ENCODE measurements around the gene PTGES3L. TPM values are rescaled to one million over a fixed set of nuclear protein-coding genes. Genes with fewer than 3 reads are reported as not detected.
"Not testable (repeated sequence)": the region's sequence is repeated elsewhere in the genome, so short reads cannot be mapped to it uniquely, and the experiment has no call there.

Gene PTGES3L
- total RNA-seq, 2 donors from 2014 or later = 3.4 to 3.9 TPM

DNA sequence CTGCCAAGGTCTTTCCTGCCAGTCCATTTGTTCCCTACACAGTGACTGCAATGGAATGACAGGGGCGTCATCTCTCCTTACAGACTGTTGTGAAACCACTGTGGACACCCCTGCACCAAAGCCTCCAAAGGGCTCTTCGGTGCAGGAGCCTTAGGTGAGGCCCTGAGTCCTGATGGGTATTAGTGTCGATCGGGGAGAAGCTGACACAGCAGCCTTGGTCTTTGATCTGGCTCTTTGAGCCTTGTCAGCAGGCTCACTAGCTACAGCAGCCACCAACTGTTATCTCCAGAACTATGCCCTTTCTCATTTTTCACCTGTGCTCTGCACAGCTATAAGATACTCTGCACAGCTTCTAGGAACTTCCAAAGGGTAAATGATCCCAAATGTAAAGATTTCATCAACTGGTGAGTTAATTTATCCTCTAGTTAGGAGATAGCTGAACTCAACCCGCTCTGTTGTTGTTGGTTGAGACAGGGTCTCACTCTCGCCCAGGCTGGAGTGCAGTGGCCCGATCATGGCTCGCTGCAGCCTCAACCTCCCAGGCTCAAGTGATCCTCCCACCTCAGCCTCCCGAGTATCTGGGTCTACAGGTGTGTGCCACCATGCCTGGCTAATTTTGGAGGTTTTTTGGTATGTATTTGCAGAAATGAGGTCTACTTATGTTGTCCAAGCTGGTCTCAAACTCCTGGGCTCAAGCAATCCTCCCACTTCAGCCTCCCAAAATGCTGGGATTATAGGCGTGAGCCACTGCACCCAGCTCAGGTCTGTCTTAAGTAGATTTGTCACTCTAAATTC is 59.6 kb downstream of the PTGES3L start:
- H3K4me3 ChIP-seq = no peak overlapping the region
- no peak for DNase-seq (ENCODE audit: low spot score)
- H3K27ac ChIP-seq = no peak overlapping the region
- WGBS = 77% methylated on average over 10 of the region's 10 CpGs
- no peaks in the 10 kb centered on the region for H3K27me3 ChIP-seq (replicated peaks; ENCODE audit: insufficient read depth)
- H3K36me3 ChIP-seq = no peaks in the 10 kb centered on the region
- no peak for TF ChIP-seq POLR2A (IDR thresholded peaks at IDR 0.05)
- no peak for TF ChIP-seq POLR2AphosphoS5 (IDR thresholded peaks at IDR 0.05)
- no peak for TF ChIP-seq CTCF (IDR thresholded peaks at IDR 0.05)
- H3K4me1 ChIP-seq (replicated peaks) = peaks cover 3% of the 10 kb centered on the region
- intact Hi-C loops (cut with DNase I) = no loop called here
- no peaks in the 10 kb centered on the region for H3K9me3 ChIP-seq

GRCh38 chr17:42919522-42920077 is 60.3 kb downstream of the PTGES3L start:
- DNase-seq (ENCODE audit: low spot score); intact Hi-C loops (cut with DNase I); H3K27me3 ChIP-seq (replicated peaks; ENCODE audit: insufficient read depth): not testable (repeated sequence)

DNA sequence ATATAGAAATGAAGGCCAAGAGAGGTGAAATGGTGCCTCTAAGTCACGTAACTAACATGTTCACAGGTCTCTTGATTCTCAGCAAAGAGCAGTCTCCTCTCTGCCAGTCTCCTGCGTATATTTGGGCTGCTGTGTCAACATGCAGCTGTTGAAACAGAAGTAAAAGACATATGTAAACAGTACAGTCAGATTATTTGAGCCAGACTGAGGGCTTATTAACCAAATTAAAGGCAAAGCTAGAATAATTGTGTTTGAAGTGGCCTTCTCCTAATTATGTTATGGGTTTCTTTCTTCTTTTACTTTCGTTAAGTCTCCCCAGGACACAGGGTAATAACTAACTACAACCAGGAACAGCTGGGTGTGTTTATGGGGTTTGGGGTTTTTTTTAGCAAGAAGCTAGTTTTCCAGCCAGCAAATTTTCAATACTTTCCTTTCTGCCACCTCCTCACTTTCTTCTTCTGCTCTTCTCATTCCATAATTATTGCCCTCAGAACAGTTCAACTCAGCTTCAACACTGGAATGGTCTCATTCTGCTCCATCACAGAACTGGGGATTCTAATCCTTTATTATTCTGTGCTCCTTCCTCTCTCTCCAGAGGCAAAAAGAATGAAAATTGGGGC is 60.9 kb downstream of the PTGES3L start:
- no peaks in the 10 kb centered on the region for H3K9me3 ChIP-seq
- H3K27me3 ChIP-seq (replicated peaks; ENCODE audit: insufficient read depth) = no peaks in the 10 kb centered on the region
- peak overlapping the region; percentile 54 to 67 for H3K27ac ChIP-seq
- no peak for TF ChIP-seq POLR2A (IDR thresholded peaks at IDR 0.05)
- TF ChIP-seq POLR2AphosphoS5 (IDR thresholded peaks at IDR 0.05) = peak; percentile 56
- WGBS = 16% methylated on average over 3 of the region's 3 CpGs
- peak; percentile 19 for DNase-seq (ENCODE audit: low spot score)
- H3K4me1 ChIP-seq (replicated peaks) = peaks cover 3% of the 10 kb centered on the region
- intact Hi-C loops (cut with DNase I) = no loop called here
- no peaks in the 10 kb centered on the region for H3K36me3 ChIP-seq
- H3K4me3 ChIP-seq = no peak overlapping the region

More at GRCh38 chr17:42919522-42920077, 60.3 kb downstream of the PTGES3L start:
- not testable (repeated sequence) for H3K4me1 ChIP-seq (replicated peaks); H3K9me3 ChIP-seq; H3K4me3 ChIP-seq; H3K36me3 ChIP-seq
- 78% methylated on average over 10 of the region's 10 CpGs for WGBS
- peak overlapping the region; percentile 54 to 67 for H3K27ac ChIP-seq

Small RNAs within 50 kb of the gene (small RNA-seq; reads per million reads assigned to genes)
- gene AARSD1 = 0 reads per million in 2 donors
- gene RF00561 = 0 reads per million in 2 donors

Other genes with a start within 250 kb of the PTGES3L start
- 10 to 100 TPM; 28.5 to 61.2 TPM for gene EZH1, start 235.0 kb downstream of the PTGES3L start, total RNA-seq
- 10 to 100 TPM; 16.3 TPM for gene RAMP2, start 218.9 kb downstream of the PTGES3L start, total RNA-seq
- gene VPS25, start 206.6 kb downstream of the PTGES3L start, total RNA-seq = 10 to 100 TPM; 57.4 to 91.8 TPM
- 10 to 100 TPM; 24.7 to 28.9 TPM for gene WNK4, start 199.5 kb downstream of the PTGES3L start, total RNA-seq
- 100 to 1,000 TPM in 1 of 2 donors, 10 to 100 TPM in 1; 70.4 to 167 TPM for gene COA3, start 181.4 kb downstream of the PTGES3L start, total RNA-seq
- 1 to 10 TPM; 1.4 to 7.7 TPM for gene CNTD1, start 181.2 kb downstream of the PTGES3L start, total RNA-seq
- gene BECN1, start 155.8 kb downstream of the PTGES3L start, total RNA-seq = 100 to 1,000 TPM in 1 of 2 donors, 10 to 100 TPM in 1; 93.9 to 139 TPM
- gene PSME3, start 146.7 kb downstream of the PTGES3L start, total RNA-seq = 10 to 100 TPM; 68.5 to 71.1 TPM
- 1 to 10 TPM in 1 of 2 donors, under 1 TPM in 1; 0.27 to 4.9 TPM for gene AOC2, start 135.5 kb downstream of the PTGES3L start, total RNA-seq
- 10 to 100 TPM; 20.7 to 57.7 TPM for gene AOC3, start 128.9 kb downstream of the PTGES3L start, total RNA-seq
- gene G6PC1, start 79.3 kb downstream of the PTGES3L start, total RNA-seq = not detected
- gene AARSD1, start 15.6 kb downstream of the PTGES3L start, total RNA-seq = 10 to 100 TPM; 34.2 to 48.4 TPM
- gene RUNDC1, start 485 bp upstream of the PTGES3L start, total RNA-seq = 10 to 100 TPM; 26.7 to 28.5 TPM
- gene RPL27, start 18.3 kb upstream of the PTGES3L start, total RNA-seq = 1,000 to 10,000 TPM in 1 of 2 donors, 100 to 1,000 TPM in 1; 571 to 1,082 TPM
- 10 to 100 TPM; 35.6 to 40.1 TPM for gene IFI35, start 26.7 kb upstream of the PTGES3L start, total RNA-seq
- gene VAT1, start 42.3 kb upstream of the PTGES3L start, total RNA-seq = 100 to 1,000 TPM in 1 of 2 donors, 10 to 100 TPM in 1; 89.1 to 255 TPM
- 1 to 10 TPM; 1.6 to 4.3 TPM for gene RND2, start 45.2 kb upstream of the PTGES3L start, total RNA-seq
- gene BRCA1, start 145.3 kb upstream of the PTGES3L start, total RNA-seq = 10 to 100 TPM in 1 of 2 donors, 1 to 10 TPM in 1; 9.1 to 12.8 TPM
- gene NBR1, start 191.1 kb upstream of the PTGES3L start, total RNA-seq = 100 to 1,000 TPM; 120 to 156 TPM
- 1 to 10 TPM; 2.6 to 8.0 TPM for gene TMEM106A, start 231.8 kb upstream of the PTGES3L start, total RNA-seq
- gene CCDC200, start 248.5 kb upstream of the PTGES3L start, total RNA-seq = 1 to 10 TPM in 1 of 2 donors, not detected in 1; 2.7 TPM